Kidney (tissue), 14 donors: ENCODE measurements around the gene OSBPL8. TPM values are rescaled to one million over a fixed set of nuclear protein-coding genes. Genes with fewer than 3 reads are reported as not detected.
A peak's percentile ranks its signal among the peaks of the same experiment; 100 is the strongest.

ENCODE experiments used
- DNase-seq, 5 donors: peaks; one replicate each; pipeline ENCODE4 v3.0.0-alpha.2; 2013 to 2020
- FAIRE-seq: peaks from 2 replicates; lab custom pipeline; 2012; peaks lifted over from hg19 to GRCh38; lab: Jason Lieb, UNC
- H3K27ac ChIP-seq, 2 donors: one replicate each; pipeline ENCODE4 v1.7.0; 2013; ENCODE audit warnings: low read depth in 2 of 2, low read length in 2 of 2, inconsistent platforms in 1 of 2
- H3K27me3 ChIP-seq: one replicate; pipeline ENCODE4 v1.7.1; 2013; ENCODE audit warnings: low read length, inconsistent platforms; ENCODE audit not compliant: control insufficient read depth, insufficient read depth
- H3K36me3 ChIP-seq, 3 donors: one replicate each; pipeline versions ENCODE4 v1.7.0 to v1.7.1; 2013; ENCODE audit warnings: low read length in 3 of 3, control low read depth in 1 of 3, inconsistent platforms in 1 of 3; ENCODE audit not compliant: insufficient read depth in 3 of 3, control insufficient read depth in 2 of 3
- H3K4me1 ChIP-seq, 3 donors: one replicate each; pipeline versions ENCODE4 v1.7.0 to v1.7.1; 2013; ENCODE audit warnings: low read length in 3 of 3, inconsistent platforms in 1 of 3, low read depth in 1 of 3; ENCODE audit not compliant: control insufficient read depth in 2 of 3, insufficient read depth in 2 of 3
- H3K4me3 ChIP-seq, 3 donors: one replicate each; pipeline versions ENCODE4 v1.7.0 to v1.8.1; 2013; ENCODE audit warnings: low read length in 3 of 3, control low read depth in 1 of 3, inconsistent platforms in 1 of 3
- H3K9ac ChIP-seq, 3 donors: one replicate each; pipeline versions ENCODE4 v1.7.0 to v1.7.1; 2013; ENCODE audit warnings: low read length in 3 of 3, control low read depth in 1 of 3, inconsistent platforms in 1 of 3
- H3K9me3 ChIP-seq, 3 donors: one replicate each; pipeline versions ENCODE4 v1.7.0 to v1.7.1; 2013; ENCODE audit warnings: low read length in 3 of 3, control low read depth in 1 of 3, inconsistent platforms in 1 of 3; ENCODE audit not compliant: control insufficient read depth in 2 of 3, insufficient read depth in 1 of 3
- CTCF ChIP-seq: IDR thresholded peaks from 3 replicates; pipeline ENCODE4 v1.5.1; 2012; ENCODE audit warnings: mild to moderate bottlenecking, moderate library complexity, borderline replicate concordance; ENCODE audit not compliant: insufficient read depth; ENCODE audit errors: extremely low read depth
- intact Hi-C: fragments of 100-400 bp; cut with DNase I; formaldehyde crosslinking; loops from one replicate; pipeline ENCODE4 v1.11.1; 2022
- polyA plus RNA-seq: library from polyadenylated mRNA; stranded (reverse); fragments of 350-450 nt; fragmentation: Illumina TruSeq; extraction: RNeasy Lipid Tissue Mini Kit (QIAGEN cat#74804); gene quantifications from one replicate; pipeline ENCODE4 v1.2.3, GENCODE V29; 2014; ENCODE audit warnings: low read depth, low replicate concordance; ENCODE audit not compliant: insufficient read depth
- total RNA-seq: library from RNA; stranded (reverse); fragmentation: NEBNext Ultra II Directional; extraction: Animal tissue kit (Norgen Biotek cat#: 25700); gene quantifications from one replicate; pipeline ENCODE4 v1.2.1, GENCODE V29; 2021
- donor health status: control.
- donor health status: control.
- donor health status: control.
- donor health status: control.
- donor health status: control.
- donor health status: DM: yes; HTN: yes; CAD: no.
- donor health status: Normal renal cell carcinoma (clear cell type).

The OSBPL8 gene
- total and polyA plus RNA-seq, 2 donors from 2014 or later: 11.5 to 69.7 TPM

GRCh38 chr12:76539727-76540126 lies 19.8 kb downstream of the OSBPL8 start:
- no peaks in the 10 kb centered on the region for H3K36me3 ChIP-seq
- H3K9ac ChIP-seq: no peak overlapping the region
- no peak for FAIRE-seq
- DNase-seq: no peak
- no peak overlapping the region for H3K4me3 ChIP-seq
- intact Hi-C loops: no loop called here
- H3K27ac ChIP-seq: no peak overlapping the region
- H3K27me3 ChIP-seq: no peaks in the 10 kb centered on the region
- H3K9me3 ChIP-seq: peaks cover 0 to 2% (median 0%) of the 10 kb centered on the region in 3 donors
- H3K4me1 ChIP-seq: peaks cover 0 to 6% (median 0%) of the 10 kb centered on the region in 3 donors
- no peak for TF ChIP-seq CTCF

GRCh38 chr12:76537923-76538322 lies 21.6 kb downstream of the OSBPL8 start:
- Histone ChIP-seq H3K9me3 (peaks cover 0 to 2% (median 0%) of the 10 kb centered on the region in 3 donors), H3K27ac (no peak overlapping the region), H3K27me3 (no peaks in the 10 kb centered on the region), H3K4me1 (peaks cover 0 to 6% (median 0%) of the 10 kb centered on the region in 3 donors), H3K36me3 (no peaks in the 10 kb centered on the region), H3K4me3 (no peak overlapping the region), H3K9ac (no peak overlapping the region)
- FAIRE-seq: peak; percentile 94
- no peak for DNase-seq
- no peak for TF ChIP-seq CTCF
- intact Hi-C loops: no loop called here

- peaks cover 0 to 6% (median 0%) of the 10 kb centered on the region in 3 donors for H3K4me1 ChIP-seq
- H3K9me3 ChIP-seq: peaks cover 0 to 2% (median 0%) of the 10 kb centered on the region in 3 donors
- no peak for DNase-seq
- TF ChIP-seq CTCF: no peak
- no peak overlapping the region for H3K9ac ChIP-seq
- no peaks in the 10 kb centered on the region for H3K36me3 ChIP-seq
- intact Hi-C loops: no loop called here
- H3K27me3 ChIP-seq: no peaks in the 10 kb centered on the region
- FAIRE-seq: no peak
- no peak overlapping the region for H3K27ac ChIP-seq
- no peak overlapping the region for H3K4me3 ChIP-seq
Measured at GRCh38 chr12:76536546-76536945, 23.0 kb downstream of the OSBPL8 start.

- Histone ChIP-seq H3K4me3 (no peak overlapping the region), H3K9me3 (peaks cover 0 to 2% (median 0%) of the 10 kb centered on the region in 3 donors), H3K27ac (no peak overlapping the region), H3K36me3 (no peaks in the 10 kb centered on the region), H3K9ac (no peak overlapping the region), H3K4me1 (peaks cover 0 to 6% (median 0%) of the 10 kb centered on the region in 3 donors), H3K27me3 (no peaks in the 10 kb centered on the region)
- DNase-seq (no peak), FAIRE-seq (no peak)
- intact Hi-C loops: no loop called here
- TF ChIP-seq CTCF: no peak
Measured at GRCh38 chr12:76535170-76535569, 24.4 kb downstream of the OSBPL8 start.
